HL-60 (cell line): ENCODE measurements around the gene MSTN.

Experiments used
- DNase-seq, 2 experiments: peaks; one replicate each; pipeline ENCODE4 v3.0.0-alpha.2; 2010 to 2020; ENCODE audit warnings: low read depth in 1 of 2, low spot score in 1 of 2
- H3K27ac ChIP-seq: fragments of 250-450 bp; sonication (Bioruptor Pico); replicated peaks from 2 replicates; pipeline ENCODE4 v1.5.1; 2020; ENCODE audit warnings: mild to moderate bottlenecking, moderate library complexity
- H3K27me3 ChIP-seq: fragments of 250-450 bp; sonication (Bioruptor Pico); 2 replicates; pipeline ENCODE4 v1.5.1; 2021; ENCODE audit warnings: mild to moderate bottlenecking, moderate library complexity; ENCODE audit not compliant: insufficient read depth, poor library complexity, severe bottlenecking
- H3K4me3 ChIP-seq: replicated peaks from 2 replicates; pipeline ENCODE4 v1.5.1; 2011; ENCODE audit warnings: mild to moderate bottlenecking, control low read depth, low read length; ENCODE audit not compliant: insufficient read depth
- GABPA ChIP-seq: IDR thresholded peaks from 2 replicates; pipeline ENCODE4 v1.6.1; 2012; ENCODE audit warnings: low read depth
- POLR2AphosphoS5 ChIP-seq: IDR thresholded peaks from 2 replicates; pipeline ENCODE4 v1.6.1; 2012; ENCODE audit warnings: low read depth
- SPI1 ChIP-seq: IDR thresholded peaks from 2 replicates; pipeline ENCODE4 v1.6.1; 2012; ENCODE audit warnings: low read depth, mild to moderate bottlenecking, borderline replicate concordance
- TF ChIP-seq, protein P1 (sequence below): IDR thresholded peaks from one replicate; pipeline ENCODE4 v1.5.1; 2011; ENCODE audit warnings: low read length, control low read depth, inconsistent platforms; ENCODE audit not compliant: insufficient read depth
- TF ChIP-seq, protein P2 (sequence below): IDR thresholded peaks from 2 replicates; pipeline ENCODE4 v1.6.1; 2012; ENCODE audit warnings: low read depth; ENCODE audit not compliant: insufficient replicate concordance

Gene MSTN

DNA sequence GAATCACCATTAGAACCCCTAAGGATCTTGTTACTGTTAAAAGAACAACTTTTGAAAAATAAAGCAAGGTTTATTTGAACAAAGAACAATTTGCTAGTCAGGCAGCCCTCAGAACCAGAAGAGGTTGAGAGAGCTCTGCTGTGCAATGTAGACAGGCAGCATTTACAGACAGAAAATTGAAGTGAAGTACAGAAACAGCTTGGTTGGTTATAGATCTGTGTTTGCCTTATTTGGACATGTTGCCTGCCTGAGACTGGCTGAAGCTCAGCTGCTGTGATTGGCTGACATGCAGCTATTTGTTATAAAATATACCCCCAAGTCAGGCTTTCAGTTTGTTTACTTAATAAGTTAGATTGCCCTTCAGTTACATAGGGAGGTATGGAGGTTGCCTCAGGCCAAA, 12.5 kb downstream of the MSTN start:
- no peak overlapping the region for H3K27ac ChIP-seq
- H3K4me3 ChIP-seq: no peak overlapping the region
- no peaks in the 10 kb centered on the region for H3K27me3 ChIP-seq
- DNase-seq: no peak
- TF ChIP-seq, protein P1, sequence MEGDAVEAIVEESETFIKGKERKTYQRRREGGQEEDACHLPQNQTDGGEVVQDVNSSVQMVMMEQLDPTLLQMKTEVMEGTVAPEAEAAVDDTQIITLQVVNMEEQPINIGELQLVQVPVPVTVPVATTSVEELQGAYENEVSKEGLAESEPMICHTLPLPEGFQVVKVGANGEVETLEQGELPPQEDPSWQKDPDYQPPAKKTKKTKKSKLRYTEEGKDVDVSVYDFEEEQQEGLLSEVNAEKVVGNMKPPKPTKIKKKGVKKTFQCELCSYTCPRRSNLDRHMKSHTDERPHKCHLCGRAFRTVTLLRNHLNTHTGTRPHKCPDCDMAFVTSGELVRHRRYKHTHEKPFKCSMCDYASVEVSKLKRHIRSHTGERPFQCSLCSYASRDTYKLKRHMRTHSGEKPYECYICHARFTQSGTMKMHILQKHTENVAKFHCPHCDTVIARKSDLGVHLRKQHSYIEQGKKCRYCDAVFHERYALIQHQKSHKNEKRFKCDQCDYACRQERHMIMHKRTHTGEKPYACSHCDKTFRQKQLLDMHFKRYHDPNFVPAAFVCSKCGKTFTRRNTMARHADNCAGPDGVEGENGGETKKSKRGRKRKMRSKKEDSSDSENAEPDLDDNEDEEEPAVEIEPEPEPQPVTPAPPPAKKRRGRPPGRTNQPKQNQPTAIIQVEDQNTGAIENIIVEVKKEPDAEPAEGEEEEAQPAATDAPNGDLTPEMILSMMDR: no peak
- TF ChIP-seq SPI1 (no peak), GABPA (no peak), POLR2AphosphoS5 (no peak)
- TF ChIP-seq, protein P2, sequence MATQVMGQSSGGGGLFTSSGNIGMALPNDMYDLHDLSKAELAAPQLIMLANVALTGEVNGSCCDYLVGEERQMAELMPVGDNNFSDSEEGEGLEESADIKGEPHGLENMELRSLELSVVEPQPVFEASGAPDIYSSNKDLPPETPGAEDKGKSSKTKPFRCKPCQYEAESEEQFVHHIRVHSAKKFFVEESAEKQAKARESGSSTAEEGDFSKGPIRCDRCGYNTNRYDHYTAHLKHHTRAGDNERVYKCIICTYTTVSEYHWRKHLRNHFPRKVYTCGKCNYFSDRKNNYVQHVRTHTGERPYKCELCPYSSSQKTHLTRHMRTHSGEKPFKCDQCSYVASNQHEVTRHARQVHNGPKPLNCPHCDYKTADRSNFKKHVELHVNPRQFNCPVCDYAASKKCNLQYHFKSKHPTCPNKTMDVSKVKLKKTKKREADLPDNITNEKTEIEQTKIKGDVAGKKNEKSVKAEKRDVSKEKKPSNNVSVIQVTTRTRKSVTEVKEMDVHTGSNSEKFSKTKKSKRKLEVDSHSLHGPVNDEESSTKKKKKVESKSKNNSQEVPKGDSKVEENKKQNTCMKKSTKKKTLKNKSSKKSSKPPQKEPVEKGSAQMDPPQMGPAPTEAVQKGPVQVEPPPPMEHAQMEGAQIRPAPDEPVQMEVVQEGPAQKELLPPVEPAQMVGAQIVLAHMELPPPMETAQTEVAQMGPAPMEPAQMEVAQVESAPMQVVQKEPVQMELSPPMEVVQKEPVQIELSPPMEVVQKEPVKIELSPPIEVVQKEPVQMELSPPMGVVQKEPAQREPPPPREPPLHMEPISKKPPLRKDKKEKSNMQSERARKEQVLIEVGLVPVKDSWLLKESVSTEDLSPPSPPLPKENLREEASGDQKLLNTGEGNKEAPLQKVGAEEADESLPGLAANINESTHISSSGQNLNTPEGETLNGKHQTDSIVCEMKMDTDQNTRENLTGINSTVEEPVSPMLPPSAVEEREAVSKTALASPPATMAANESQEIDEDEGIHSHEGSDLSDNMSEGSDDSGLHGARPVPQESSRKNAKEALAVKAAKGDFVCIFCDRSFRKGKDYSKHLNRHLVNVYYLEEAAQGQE: no peak

- peaks cover 8% of the 10 kb centered on the region for H3K27me3 ChIP-seq
- H3K4me3 ChIP-seq: no peak overlapping the region
- no peak for DNase-seq
- no peak for TF ChIP-seq GABPA
- no peak for TF ChIP-seq POLR2AphosphoS5
- TF ChIP-seq, protein P2: no peak
- no peak for TF ChIP-seq SPI1
- TF ChIP-seq, protein P1: no peak
- H3K27ac ChIP-seq: no peak overlapping the region
Observed at GRCh38 chr2:190044866-190045265, 17.7 kb downstream of the MSTN start.

- Histone ChIP-seq H3K27me3 (peaks cover 8% of the 10 kb centered on the region), H3K27ac (no peak overlapping the region), H3K4me3 (no peak overlapping the region)
- TF ChIP-seq, protein P2: no peak
- TF ChIP-seq, protein P1: no peak
- no peak for TF ChIP-seq GABPA
- no peak for TF ChIP-seq POLR2AphosphoS5
- no peak for TF ChIP-seq SPI1
- no peak for DNase-seq
Observed at GRCh38 chr2:190043441-190043840, 19.1 kb downstream of the MSTN start.
